ENCODE results near the gene CACHD1.

GRCh38 chr1:64497088-64497883 lies 27.4 kb downstream of the CACHD1 start:
- TF ChIP-seq, protein P1, sequence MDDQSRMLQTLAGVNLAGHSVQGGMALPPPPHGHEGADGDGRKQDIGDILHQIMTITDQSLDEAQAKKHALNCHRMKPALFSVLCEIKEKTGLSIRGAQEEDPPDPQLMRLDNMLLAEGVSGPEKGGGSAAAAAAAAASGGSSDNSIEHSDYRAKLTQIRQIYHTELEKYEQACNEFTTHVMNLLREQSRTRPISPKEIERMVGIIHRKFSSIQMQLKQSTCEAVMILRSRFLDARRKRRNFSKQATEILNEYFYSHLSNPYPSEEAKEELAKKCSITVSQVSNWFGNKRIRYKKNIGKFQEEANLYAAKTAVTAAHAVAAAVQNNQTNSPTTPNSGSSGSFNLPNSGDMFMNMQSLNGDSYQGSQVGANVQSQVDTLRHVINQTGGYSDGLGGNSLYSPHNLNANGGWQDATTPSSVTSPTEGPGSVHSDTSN (IDR thresholded peaks at IDR 0.05) = no peak
- TF ChIP-seq, protein P2, sequence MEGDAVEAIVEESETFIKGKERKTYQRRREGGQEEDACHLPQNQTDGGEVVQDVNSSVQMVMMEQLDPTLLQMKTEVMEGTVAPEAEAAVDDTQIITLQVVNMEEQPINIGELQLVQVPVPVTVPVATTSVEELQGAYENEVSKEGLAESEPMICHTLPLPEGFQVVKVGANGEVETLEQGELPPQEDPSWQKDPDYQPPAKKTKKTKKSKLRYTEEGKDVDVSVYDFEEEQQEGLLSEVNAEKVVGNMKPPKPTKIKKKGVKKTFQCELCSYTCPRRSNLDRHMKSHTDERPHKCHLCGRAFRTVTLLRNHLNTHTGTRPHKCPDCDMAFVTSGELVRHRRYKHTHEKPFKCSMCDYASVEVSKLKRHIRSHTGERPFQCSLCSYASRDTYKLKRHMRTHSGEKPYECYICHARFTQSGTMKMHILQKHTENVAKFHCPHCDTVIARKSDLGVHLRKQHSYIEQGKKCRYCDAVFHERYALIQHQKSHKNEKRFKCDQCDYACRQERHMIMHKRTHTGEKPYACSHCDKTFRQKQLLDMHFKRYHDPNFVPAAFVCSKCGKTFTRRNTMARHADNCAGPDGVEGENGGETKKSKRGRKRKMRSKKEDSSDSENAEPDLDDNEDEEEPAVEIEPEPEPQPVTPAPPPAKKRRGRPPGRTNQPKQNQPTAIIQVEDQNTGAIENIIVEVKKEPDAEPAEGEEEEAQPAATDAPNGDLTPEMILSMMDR (IDR thresholded peaks at IDR 0.05) = no peak
- TF ChIP-seq E2F6 (IDR thresholded peaks at IDR 0.05; ENCODE audit: borderline replicate concordance, low read depth) (no peak), PHF8 (IDR thresholded peaks at IDR 0.05; ENCODE audit: borderline replicate concordance, low read depth) (no peak), ESRRA (IDR thresholded peaks at IDR 0.05; ENCODE audit: borderline replicate concordance, low read length) (no peak), MYC (IDR thresholded peaks at IDR 0.05; ENCODE audit: borderline replicate concordance, low read length) (no peak), CEBPB (IDR thresholded peaks at IDR 0.05) (no peak), NR3C1 (IDR thresholded peaks at IDR 0.05) (no peak)
